K562 (cell line): ENCODE data around the gene UBASH3B. TPM values are rescaled to one million over a fixed set of nuclear protein-coding genes. Genes with fewer than 3 reads are reported as not detected.

Experiments used
- ATAC-seq: fragments of 200-7000 bp; cut with Tn5 transposase; 3 replicates; pipeline ENCODE4 v1.9.1; 2020; ENCODE audit warnings: moderate library complexity
- BruUV-seq: library from RNA; stranded (reverse); fragments of 400-500 nt; replicated peaks from 2 replicates; lab custom pipeline; 2021; lab: Mats Ljungman, UMichigan
- CTCF ChIA-PET: fragments of 300-600 bp; formaldehyde crosslinking; extraction: SDS; loops from one replicate; lab custom pipeline; 2021; ENCODE audit warnings: low intra/inter-chr PET ratio; lab: Yijun Ruan, JAX
- POLR2A ChIA-PET: fragments of 300-600, 350-650 bp; sonication (Branson Sonifier 250); formaldehyde crosslinking; extraction: SDS; loops from one replicate; lab custom pipeline; 2021; ENCODE audit warnings: antibody characterized with exemption, inconsistent platforms; lab: Yijun Ruan, JAX
- DNase-seq, 4 experiments: peaks; one replicate each; pipeline versions ENCODE4 v3.0.0 to v3.0.0-alpha.2; 2011 to 2018; ENCODE audit warnings: low spot score in 3 of 4, mixed read lengths in 3 of 4; ENCODE audit errors: extremely low read depth in 1 of 4
- FAIRE-seq: peaks from 2 replicates; lab custom pipeline; 2011; peaks lifted over from hg19 to GRCh38; lab: Jason Lieb, UNC
- H2AFZ ChIP-seq: 2 replicates; pipeline ENCODE4 v1.6.0; 2011; ENCODE audit warnings: low read depth, low read length, control low read depth, inconsistent platforms
- H3K27ac ChIP-seq: fragments of 200-600 bp; 3 replicates; pipeline ENCODE4 v1.8.0; 2011; ENCODE audit warnings: low read depth, mild to moderate bottlenecking, control low read depth, inconsistent platforms, low read length, moderate library complexity, mixed read lengths; ENCODE audit errors: extremely low read depth
- H3K27me3 ChIP-seq, 2 experiments: fragments of 300-600 bp in 1 of 2; 2 replicates in 1 of 2; 3 replicates in 1 of 2; pipeline versions ENCODE4 v1.6.0 to v1.8.0; 2011; ENCODE audit warnings: inconsistent platforms in 2 of 2, low read length in 2 of 2, mild to moderate bottlenecking in 1 of 2, mixed read lengths in 1 of 2, moderate library complexity in 1 of 2; ENCODE audit not compliant: control insufficient read depth in 2 of 2, insufficient read depth in 2 of 2
- H3K36me3 ChIP-seq: fragments of 300-600 bp; 3 replicates; pipeline ENCODE4 v1.8.0; 2011; ENCODE audit warnings: mild to moderate bottlenecking, low read length, inconsistent platforms; ENCODE audit not compliant: control insufficient read depth, insufficient read depth
- H3K4me1 ChIP-seq, 2 experiments: fragments of 200-600 bp in 1 of 2; replicated peaks in 1 of 2; 2 replicates in 1 of 2; 3 replicates in 1 of 2; pipeline versions ENCODE4 v1.5.1 to v1.8.0; 2011; ENCODE audit warnings: inconsistent platforms in 2 of 2, low read length in 2 of 2, mild to moderate bottlenecking in 1 of 2, mixed read lengths in 1 of 2, moderate library complexity in 1 of 2; ENCODE audit not compliant: control insufficient read depth in 2 of 2, insufficient read depth in 2 of 2
- H3K4me2 ChIP-seq: 2 replicates; pipeline ENCODE4 v1.6.1; 2011; ENCODE audit warnings: low read length, control low read depth, inconsistent platforms, mixed read lengths; ENCODE audit not compliant: insufficient read depth
- H3K4me3 ChIP-seq: fragments of 200-600 bp; sonication (generic), shearing (Covaris generic); 2 replicates; pipeline ENCODE4 v1.5.1; 2016; ENCODE audit warnings: control low read depth, inconsistent platforms
- H3K79me2 ChIP-seq: fragments of 200-600 bp; 3 replicates; pipeline ENCODE4 v1.8.0; 2011; ENCODE audit warnings: low read length, inconsistent platforms; ENCODE audit not compliant: control insufficient read depth, insufficient read depth
- H3K9ac ChIP-seq, 2 experiments: 2 replicates each; pipeline versions ENCODE4 v1.6.0 to v1.6.1; 2011; ENCODE audit warnings: low read depth in 2 of 2, low read length in 2 of 2, control low read depth in 1 of 2, inconsistent platforms in 1 of 2, mild to moderate bottlenecking in 1 of 2, mixed read lengths in 1 of 2; ENCODE audit not compliant: insufficient read depth in 1 of 2
- H3K9me1 ChIP-seq: one replicate; pipeline ENCODE4 v1.6.0; 2011; ENCODE audit warnings: inconsistent platforms, mild to moderate bottlenecking, low read length, moderate library complexity; ENCODE audit not compliant: control insufficient read depth, insufficient read depth
- H3K9me3 ChIP-seq: replicated peaks from 2 replicates; pipeline ENCODE4 v1.5.1; 2011; ENCODE audit warnings: low read depth, low read length, inconsistent platforms; ENCODE audit not compliant: control insufficient read depth, insufficient read depth
- H4K20me1 ChIP-seq: replicated peaks from 2 replicates; pipeline ENCODE4 v1.6.1; 2011; ENCODE audit warnings: low read length, inconsistent platforms, mixed read lengths; ENCODE audit not compliant: control insufficient read depth, insufficient read depth
- ETV1 ChIP-seq: fragments of 450-650 bp; conservative IDR thresholded peaks from 2 replicates; pipeline ENCODE4 v1.6.1; 2016; ENCODE audit warnings: missing genetic modification characterization, control low read depth, low read depth, missing compliant biosample characterization
- MYBL2 ChIP-seq, 2 experiments: fragments of 450-650 bp in 1 of 2; sonication (generic) in 1 of 2; formaldehyde crosslinking in 1 of 2; IDR thresholded peaks; 2 replicates each; pipeline versions ENCODE4 v1.6.1 to v1.8.1; 2017 to 2022; ENCODE audit warnings: borderline replicate concordance in 1 of 2, inconsistent platforms in 1 of 2, low read depth in 1 of 2, mild to moderate bottlenecking in 1 of 2, missing genetic modification reagents in 1 of 2, moderate library complexity in 1 of 2
- PHF21A ChIP-seq: fragments of 450-650 bp; IDR thresholded peaks from 2 replicates; pipeline ENCODE4 v1.6.1; 2017; ENCODE audit warnings: low read depth, borderline replicate concordance
- RBM34 ChIP-seq: fragments of 200-400 bp; formaldehyde crosslinking; IDR thresholded peaks from 2 replicates; pipeline ENCODE4 v1.6.1; 2018; ENCODE audit warnings: low read length, borderline replicate concordance; ENCODE audit not compliant: insufficient read depth
- WGBS: fragments of 100-300 bp; shearing (Covaris generic); methylation state at CpG from one replicate; pipeline ENCODE4 v1.1.6; 2016; ENCODE audit warnings: low coverage, mixed read lengths; ENCODE audit not compliant: insufficient coverage; ENCODE audit errors: missing lambda C conversion rate; 5-methylcytosine and 5-hydroxymethylcytosine counted together
- in situ Hi-C: fragments of 300-500 bp; cut with MboI; formaldehyde crosslinking; loops from 4 replicates; pipeline ENCODE4 v1.15.0; 2018; ENCODE audit warnings: inconsistent platforms, mixed read lengths
- intact Hi-C: fragments of 100-400 bp; cut with micrococcal nuclease; formaldehyde crosslinking; loops from 2 replicates; pipeline ENCODE4 v1.14.2; 2022
- polyA plus RNA-seq, 8 experiments: library from polyadenylated mRNA; depleted of rRNA in 4 of 8; stranded (reverse) in 5 of 8; unstranded in 3 of 8; fragments of >200 nt; fragmentation: Nextera tagmentation in 2 of 8; fragmentation: Illumina TruSeq in 1 of 8; extraction: Ambion mirVana in 2 of 8; extraction: Trizol in 1 of 8; gene quantifications; 2 replicates each; pipeline versions ENCODE4 v1.2.1 to v1.2.3, GENCODE V29; 2011 to 2014; ENCODE audit warnings: inconsistent platforms in 1 of 8, missing spikeins in 1 of 8
- total RNA-seq, 7 experiments: library from RNA; depleted of rRNA in 6 of 7; stranded (reverse); fragments of >200 nt in 6 of 7; fragmentation: Illumina TruSeq in 2 of 7; extraction: Trizol in 2 of 7; gene quantifications; 2 replicates each; pipeline versions ENCODE4 v1.2.1 to v1.2.3, GENCODE V29; 2011 to 2021; ENCODE audit warnings: low replicate concordance in 1 of 7
- TF ChIP-seq, protein P1 (sequence below), 2 experiments: fragments of 450-650 bp in 1 of 2; sonication (generic) in 1 of 2; formaldehyde crosslinking in 1 of 2; IDR thresholded peaks; 2 replicates each; pipeline versions ENCODE4 v1.7.1 to v1.9.0; 2016 to 2022; ENCODE audit warnings: inconsistent platforms in 1 of 2, mild to moderate bottlenecking in 1 of 2, missing genetic modification reagents in 1 of 2
- TF ChIP-seq, protein P2 (sequence below): fragments of 450-650 bp; IDR thresholded peaks from 2 replicates; pipeline ENCODE4 v1.6.1; 2016; ENCODE audit warnings: missing biosample characterization, missing genetic modification characterization

UBASH3B gene
- total and polyA plus RNA-seq, 9 of the 15 experiments (the other 6 are each of a cell fraction or from before 2014, with no cell fraction given) = 0.01 to 0.31 (median 0.08) TPM; not detected in 2

DNA sequence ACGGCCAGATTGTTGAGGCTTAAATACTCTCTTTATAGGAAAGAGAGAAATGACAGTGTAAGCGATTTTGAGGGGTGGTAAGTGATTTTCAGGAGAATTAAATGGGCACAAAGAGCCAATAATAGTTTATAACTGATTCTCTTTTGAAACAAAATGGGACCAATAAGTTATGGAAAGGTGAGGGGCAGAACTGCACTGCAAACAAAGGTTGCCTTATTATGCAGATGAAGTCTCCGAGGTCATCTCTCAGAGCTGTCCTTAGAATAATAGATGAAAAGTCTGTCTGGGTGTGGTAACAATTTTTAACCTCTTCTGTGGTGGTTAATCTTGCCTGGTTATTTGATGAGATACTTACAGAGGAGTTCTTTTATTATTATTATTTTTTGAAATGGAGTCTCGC lies 168.0 kb downstream of the UBASH3B start:
- FAIRE-seq = no peak
- in situ Hi-C loops (no loop called here), intact Hi-C loops (no loop called here)
- Histone ChIP-seq H2AFZ (no peak overlapping the region), H4K20me1 (no peaks in the 10 kb centered on the region), H3K9me3 (no peaks in the 10 kb centered on the region), H3K4me1 (no peaks in the 10 kb centered on the region), H3K27ac (no peak overlapping the region), H3K4me3 (no peak overlapping the region), H3K79me2 (no peaks in the 10 kb centered on the region), H3K4me2 (no peak overlapping the region), H3K27me3 (no peaks in the 10 kb centered on the region), H3K36me3 (no peaks in the 10 kb centered on the region), H3K9me1 (no peaks in the 10 kb centered on the region), H3K9ac (no peak overlapping the region)
- no peak for DNase-seq
- POLR2A ChIA-PET = no interaction called here
- CTCF ChIA-PET = no interaction called here
- BruUV-seq = no TSS peak
- ATAC-seq = no peak
- WGBS = 0% methylated on average over 4 of the region's 4 CpGs
- TF ChIP-seq MYBL2 (IDR thresholded peaks at IDR 0.05; ENCODE audit: low read depth) (no peak), MYBL2 (CRISPR knock-in tag; IDR thresholded peaks at IDR 0.05; ENCODE audit: borderline replicate concordance) (no peak), RBM34 (no peak), PHF21A (no peak), ETV1 (no peak)
- TF ChIP-seq, protein P1, sequence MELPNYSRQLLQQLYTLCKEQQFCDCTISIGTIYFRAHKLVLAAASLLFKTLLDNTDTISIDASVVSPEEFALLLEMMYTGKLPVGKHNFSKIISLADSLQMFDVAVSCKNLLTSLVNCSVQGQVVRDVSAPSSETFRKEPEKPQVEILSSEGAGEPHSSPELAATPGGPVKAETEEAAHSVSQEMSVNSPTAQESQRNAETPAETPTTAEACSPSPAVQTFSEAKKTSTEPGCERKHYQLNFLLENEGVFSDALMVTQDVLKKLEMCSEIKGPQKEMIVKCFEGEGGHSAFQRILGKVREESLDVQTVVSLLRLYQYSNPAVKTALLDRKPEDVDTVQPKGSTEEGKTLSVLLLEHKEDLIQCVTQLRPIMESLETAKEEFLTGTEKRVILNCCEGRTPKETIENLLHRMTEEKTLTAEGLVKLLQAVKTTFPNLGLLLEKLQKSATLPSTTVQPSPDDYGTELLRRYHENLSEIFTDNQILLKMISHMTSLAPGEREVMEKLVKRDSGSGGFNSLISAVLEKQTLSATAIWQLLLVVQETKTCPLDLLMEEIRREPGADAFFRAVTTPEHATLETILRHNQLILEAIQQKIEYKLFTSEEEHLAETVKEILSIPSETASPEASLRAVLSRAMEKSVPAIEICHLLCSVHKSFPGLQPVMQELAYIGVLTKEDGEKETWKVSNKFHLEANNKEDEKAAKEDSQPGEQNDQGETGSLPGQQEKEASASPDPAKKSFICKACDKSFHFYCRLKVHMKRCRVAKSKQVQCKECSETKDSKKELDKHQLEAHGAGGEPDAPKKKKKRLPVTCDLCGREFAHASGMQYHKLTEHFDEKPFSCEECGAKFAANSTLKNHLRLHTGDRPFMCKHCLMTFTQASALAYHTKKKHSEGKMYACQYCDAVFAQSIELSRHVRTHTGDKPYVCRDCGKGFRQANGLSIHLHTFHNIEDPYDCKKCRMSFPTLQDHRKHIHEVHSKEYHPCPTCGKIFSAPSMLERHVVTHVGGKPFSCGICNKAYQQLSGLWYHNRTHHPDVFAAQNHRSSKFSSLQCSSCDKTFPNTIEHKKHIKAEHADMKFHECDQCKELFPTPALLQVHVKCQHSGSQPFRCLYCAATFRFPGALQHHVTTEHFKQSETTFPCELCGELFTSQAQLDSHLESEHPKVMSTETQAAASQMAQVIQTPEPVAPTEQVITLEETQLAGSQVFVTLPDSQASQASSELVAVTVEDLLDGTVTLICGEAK (IDR thresholded peaks at IDR 0.05) = no peak
- TF ChIP-seq, protein P1 (CRISPR knock-in tag; IDR thresholded peaks at IDR 0.05) = no peak
- TF ChIP-seq, protein P2, sequence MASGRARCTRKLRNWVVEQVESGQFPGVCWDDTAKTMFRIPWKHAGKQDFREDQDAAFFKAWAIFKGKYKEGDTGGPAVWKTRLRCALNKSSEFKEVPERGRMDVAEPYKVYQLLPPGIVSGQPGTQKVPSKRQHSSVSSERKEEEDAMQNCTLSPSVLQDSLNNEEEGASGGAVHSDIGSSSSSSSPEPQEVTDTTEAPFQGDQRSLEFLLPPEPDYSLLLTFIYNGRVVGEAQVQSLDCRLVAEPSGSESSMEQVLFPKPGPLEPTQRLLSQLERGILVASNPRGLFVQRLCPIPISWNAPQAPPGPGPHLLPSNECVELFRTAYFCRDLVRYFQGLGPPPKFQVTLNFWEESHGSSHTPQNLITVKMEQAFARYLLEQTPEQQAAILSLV = no peak
